GM12878 (cell line): Measurements from ENCODE around the gene RTCA.
"Not testable (repeated sequence)": the region's sequence is repeated elsewhere in the genome, so short reads cannot be mapped to it uniquely, and the experiment has no call there.

Source experiments
- NBN ChIP-seq: fragments of 450-650 bp; IDR thresholded peaks from 2 replicates; pipeline ENCODE4 v1.6.1; 2016
- REST ChIP-seq: IDR thresholded peaks from 2 replicates; pipeline ENCODE4 v1.6.1; 2012; ENCODE audit warnings: mild to moderate bottlenecking, low read depth, low read length

DNA sequence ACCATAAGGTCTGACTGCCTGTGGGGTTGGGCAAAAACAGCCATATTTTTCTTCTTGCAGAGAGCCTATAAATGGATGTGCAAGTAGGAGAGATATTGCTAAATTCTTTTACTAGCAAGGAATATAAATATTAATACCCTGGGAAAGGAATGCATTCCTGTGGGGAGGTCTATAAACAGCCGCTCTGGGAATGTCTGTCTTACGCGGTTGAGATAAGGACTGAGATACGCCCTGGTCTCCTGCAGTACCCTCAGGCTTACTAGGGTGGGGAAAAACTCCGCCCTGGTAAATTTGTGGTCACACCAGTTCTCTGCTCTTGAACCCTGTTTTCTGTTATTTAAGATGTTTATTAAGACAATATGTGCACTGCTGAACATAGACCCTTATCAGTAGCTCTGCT lies 1.9 kb upstream of the RTCA start:
- not testable (repeated sequence) for TF ChIP-seq NBN, REST
